ENCODE data around the gene RPL28. TPM values are rescaled to one million over a fixed set of nuclear protein-coding genes. Genes with fewer than 3 reads are reported as not detected.
A peak's percentile ranks its signal among the peaks of the same experiment; 100 is the strongest.

RPL28 gene
- total and polyA plus RNA-seq, 2 of the 13 experiments (the other 11 are each of a cell fraction or from before 2014, with no cell fraction given): 105 to 420 TPM

DNA sequence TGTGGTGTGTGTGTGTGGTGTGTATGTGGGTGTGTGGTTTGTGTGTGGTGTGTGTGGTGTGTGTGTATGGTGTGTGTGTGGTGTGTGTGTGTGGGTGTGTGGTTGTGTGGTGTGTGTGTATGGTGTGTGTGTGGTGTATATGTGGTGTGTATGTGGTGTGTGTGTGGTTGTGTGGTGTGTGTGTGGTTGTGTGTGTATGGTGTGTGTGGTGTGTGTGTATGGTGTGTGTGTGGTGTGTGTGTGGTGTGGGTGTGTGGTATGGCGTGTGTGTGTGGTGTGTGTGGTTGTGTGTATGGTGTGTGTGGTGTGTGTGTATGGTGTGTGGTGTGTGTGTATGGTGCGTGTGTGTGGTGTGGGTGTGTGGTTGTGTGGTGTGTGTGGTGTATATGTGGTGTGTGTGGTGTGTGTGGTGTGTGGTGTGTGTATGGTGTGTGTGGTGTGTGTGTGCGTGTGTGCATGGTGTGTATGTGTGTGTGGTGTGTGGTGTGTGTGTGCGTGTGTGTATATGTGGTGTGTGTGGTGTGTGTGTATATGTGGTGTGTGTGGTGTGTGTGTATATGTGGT lies 48.7 kb downstream of the RPL28 start:
- WGBS (ENCODE audit: low lambda C conversion rate): 60% methylated on average over 4 of the region's 4 CpGs
- in situ Hi-C loops (cut with HindIII; ENCODE audit: extremely low pct_ligation_motif_present, low pct_unique_long_range_greater_than_20kb): no loop called here
- peaks cover 0 to 2% of the 10 kb centered on the region in 2 experiments; a peak in 2 of 5 replicates for H3K27me3 ChIP-seq (ENCODE audit: control insufficient read depth in 1 of 2, insufficient read depth in 2 of 2, low read length in 2 of 2)
- no peak overlapping the region for H2AFZ ChIP-seq (ENCODE audit: low read length)
- H3K36me3 ChIP-seq (replicated peaks in 1 of 2; ENCODE audit: control insufficient read depth in 1 of 2, insufficient read depth in 2 of 2, low read length in 2 of 2): no peaks in the 10 kb centered on the region
- no TSS peak for BruUV-seq (replicated peaks)
- no peak for TF ChIP-seq AKAP8 (CRISPR knock-in tag; IDR thresholded peaks at IDR 0.05)
- no peak for TF ChIP-seq ZNF552 (CRISPR knock-in tag; IDR thresholded peaks at IDR 0.05; ENCODE audit: borderline replicate concordance)
- no peak for TF ChIP-seq KAT8 (CRISPR knock-in tag; IDR thresholded peaks at IDR 0.05)
- no peak for TF ChIP-seq CC2D1A (CRISPR knock-in tag; IDR thresholded peaks at IDR 0.05)
- TF ChIP-seq ZNF18 (CRISPR knock-in tag; IDR thresholded peaks at IDR 0.05; ENCODE audit: insufficient replicate concordance): no peak
- no peak for TF ChIP-seq GPN1 (CRISPR knock-in tag; IDR thresholded peaks at IDR 0.05; ENCODE audit: borderline replicate concordance)
- TF ChIP-seq EZH2 (conservative IDR thresholded peaks at IDR 0.05; ENCODE audit: low read depth, low read length): no peak
- no peak for TF ChIP-seq ZEB1 (IDR thresholded peaks at IDR 0.05; ENCODE audit: insufficient replicate concordance, low read depth)
- TF ChIP-seq ZNF263 (CRISPR knock-in tag; IDR thresholded peaks at IDR 0.05): no peak
- no peak for TF ChIP-seq FOXO4 (CRISPR knock-in tag; conservative IDR thresholded peaks at IDR 0.05)
- TF ChIP-seq NFKB2 (CRISPR knock-in tag; IDR thresholded peaks at IDR 0.05; ENCODE audit: borderline replicate concordance): no peak
- H3K79me2 ChIP-seq (ENCODE audit: insufficient read depth, low read length): no peaks in the 10 kb centered on the region
- no peak overlapping the region for H3K4me2 ChIP-seq (ENCODE audit: low read depth, low read length)
- FAIRE-seq (peak; percentile 82), DNase-seq (ENCODE audit: low spot score) (no peak), ATAC-seq (no peak)
- H3K9ac ChIP-seq (ENCODE audit: insufficient read depth, low read depth, low read length): no peak overlapping the region
- H3K4me3 ChIP-seq (replicated peaks in 1 of 3; ENCODE audit: insufficient read depth in 1 of 3, low read depth in 2 of 3, low read length in 3 of 3): no peak overlapping the region
- no peaks in the 10 kb centered on the region for H3K4me1 ChIP-seq (ENCODE audit: insufficient read depth, low read length)
- intact Hi-C loops (cut with micrococcal nuclease; ENCODE audit: unreplicated experiment): no loop called here
- ChIA-PET CTCF (ENCODE audit: low intra/inter-chr PET ratio, low total read pairs) (no interaction called here), POLR2A (no interaction called here)
- H3K9me3 ChIP-seq (ENCODE audit: low read length): no peaks in the 10 kb centered on the region
- H4K20me1 ChIP-seq (ENCODE audit: insufficient read depth, low read length): no peaks in the 10 kb centered on the region
- H3K27ac ChIP-seq (ENCODE audit: extremely low read length, insufficient read depth, low read length): no peak overlapping the region

Measured in HepG2 (cell line).